Measurements from ENCODE around the gene ADSS2.
"Not testable (repeated sequence)": the region's sequence is repeated elsewhere in the genome, so short reads cannot be mapped to it uniquely, and the experiment has no call there.

Gene ADSS2

DNA sequence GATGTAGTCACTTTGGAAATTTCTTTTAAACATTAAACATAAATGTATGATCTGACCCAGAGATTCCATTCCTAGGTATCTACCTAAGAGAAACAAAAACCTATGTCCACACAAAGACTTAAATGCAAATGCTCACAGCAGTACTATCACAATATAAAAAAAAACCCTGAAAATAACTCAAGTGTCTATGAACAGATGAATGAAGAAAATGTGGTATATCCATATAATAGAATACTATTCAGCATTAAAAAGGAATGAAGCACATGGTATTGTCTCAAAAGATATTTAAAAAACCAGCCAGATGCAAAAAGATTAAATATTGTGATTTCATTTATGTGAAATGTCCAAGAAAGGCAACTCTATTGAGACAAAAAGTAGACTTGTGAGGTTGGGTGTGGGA lies 48.3 kb downstream of the ADSS2 start:
- DNase-seq (ENCODE audit: extremely low spot score, insufficient read length, low read depth) (no peak), FAIRE-seq (no peak)

DNA sequence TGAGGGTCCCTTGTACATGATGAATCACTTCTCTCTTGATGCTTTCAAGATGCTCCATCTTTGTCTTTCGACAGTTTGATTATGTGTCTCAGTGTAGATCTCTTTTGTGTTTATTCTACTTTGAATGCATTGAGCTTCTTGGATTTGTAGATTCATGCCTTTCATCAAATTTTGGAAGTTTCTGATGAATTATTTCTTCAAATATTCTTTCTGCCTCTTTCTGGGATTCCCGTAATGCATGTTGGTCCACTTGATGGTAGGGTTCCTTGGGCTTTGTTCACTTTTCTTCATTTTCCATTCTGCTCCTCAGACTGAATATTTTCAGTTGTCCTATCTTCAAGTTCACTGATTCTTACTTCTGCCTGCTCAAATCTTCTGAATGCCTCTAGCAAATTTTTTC lies 50.7 kb downstream of the ADSS2 start:
- FAIRE-seq: no peak
- DNase-seq (ENCODE audit: extremely low spot score, insufficient read length, low read depth): no peak

DNA sequence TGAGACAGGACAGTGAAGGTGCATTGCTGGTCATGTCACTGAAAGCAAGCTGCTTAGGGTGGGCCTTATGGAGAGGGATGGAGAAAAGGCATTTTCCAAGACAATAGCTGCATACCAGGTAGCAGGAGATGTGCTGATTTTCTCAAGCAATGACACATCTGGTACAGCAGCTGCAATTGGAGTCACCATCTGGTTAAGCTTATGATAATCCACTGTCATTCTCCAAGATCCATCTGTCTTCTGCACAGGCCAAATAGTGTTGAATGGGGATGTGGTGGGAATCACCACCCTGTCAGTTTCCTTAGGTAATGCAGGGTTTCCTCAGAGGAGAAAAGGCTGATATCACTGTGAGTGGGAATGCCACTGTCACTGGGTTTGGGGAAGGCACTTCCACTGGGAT lies 54.6 kb downstream of the ADSS2 start:
- FAIRE-seq: no peak
- no peak for DNase-seq (ENCODE audit: extremely low spot score, insufficient read length, low read depth)

DNA sequence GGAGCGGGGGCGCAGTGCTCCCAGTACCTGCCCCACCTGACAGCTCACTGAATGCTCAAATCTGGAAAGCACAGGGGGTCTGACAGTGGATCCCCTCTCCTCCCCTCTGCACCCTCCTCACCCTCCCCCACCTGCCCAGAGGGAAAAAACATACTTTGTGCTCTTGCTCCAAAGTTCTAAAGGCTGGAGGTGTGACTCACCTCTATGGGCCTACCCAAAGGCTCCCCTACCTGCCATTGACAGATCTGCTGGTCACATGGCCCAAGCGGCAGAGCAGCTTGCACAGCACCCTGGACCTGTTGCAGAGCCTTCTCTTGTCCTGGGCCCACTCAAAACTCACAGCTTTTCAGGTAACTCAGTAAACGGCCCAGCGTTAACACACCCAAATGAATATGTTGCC lies 55.7 kb downstream of the ADSS2 start:
- FAIRE-seq (no peak), DNase-seq (ENCODE audit: extremely low spot score, insufficient read length, low read depth) (no peak)

DNA sequence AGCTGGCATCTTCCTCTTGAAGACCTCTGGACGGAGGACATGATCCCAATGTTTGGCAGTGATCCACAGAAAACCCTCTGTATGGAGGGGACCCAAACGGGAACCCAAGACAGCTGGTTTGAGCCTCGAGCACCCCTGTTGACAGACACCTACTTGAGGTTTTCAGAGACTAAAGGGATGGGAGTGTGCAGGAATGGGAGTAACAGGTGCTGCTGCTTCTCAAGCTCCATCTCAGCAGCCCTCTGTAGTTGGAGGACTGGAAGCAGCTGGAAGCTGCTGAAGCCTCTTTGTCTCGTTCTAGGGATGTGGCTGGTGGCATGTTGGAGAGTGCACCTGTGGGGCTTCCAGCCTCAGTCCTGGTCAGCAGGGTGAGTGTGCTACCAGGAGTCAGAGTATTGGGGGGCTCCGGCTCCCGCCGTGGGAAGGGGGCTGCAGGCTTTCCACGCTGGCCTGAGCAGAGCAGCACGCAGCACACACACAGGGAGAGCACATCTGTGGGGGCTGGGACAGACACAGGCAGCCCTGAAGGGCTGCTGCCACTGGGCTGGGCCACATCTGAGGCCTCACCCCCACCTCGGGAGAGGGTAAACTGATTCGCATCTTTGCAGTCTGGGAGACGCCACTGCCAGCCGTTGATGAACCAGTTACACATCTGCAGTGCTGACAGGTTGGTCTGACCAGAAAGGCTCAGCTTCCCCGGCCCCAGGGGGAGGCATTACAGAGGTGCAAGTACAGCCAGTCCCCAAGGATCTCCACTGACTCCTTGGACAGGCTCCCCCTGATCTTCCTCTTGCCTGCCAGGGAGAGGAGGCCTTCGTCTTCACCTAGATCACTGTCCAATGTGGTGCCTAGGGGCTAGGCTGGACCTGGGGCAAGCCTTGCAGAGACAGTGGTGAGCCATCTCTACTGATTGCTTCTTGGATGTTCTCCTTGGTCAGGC lies 56.6 kb downstream of the ADSS2 start:
- no peak for FAIRE-seq
- no peak for DNase-seq (ENCODE audit: extremely low spot score, insufficient read length, low read depth)

DNA sequence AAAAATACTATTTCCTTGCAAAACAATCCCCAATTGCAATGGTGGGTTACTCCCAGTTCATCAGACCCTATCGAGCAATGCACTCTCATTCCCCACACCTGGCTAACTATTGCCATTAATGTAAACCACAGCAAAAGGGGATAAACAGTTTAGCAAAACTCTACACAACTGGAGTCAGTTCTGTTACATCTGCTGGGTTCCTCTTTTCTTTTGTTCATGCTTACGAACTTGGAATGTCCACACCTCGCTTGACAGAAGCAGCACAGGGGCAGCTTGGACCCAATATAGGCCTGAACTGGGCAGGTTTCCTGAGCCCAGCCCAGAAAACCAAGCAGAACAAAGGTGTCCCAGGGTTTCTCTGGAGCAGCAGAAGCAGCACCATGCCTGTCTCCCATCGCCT lies 57.4 kb downstream of the ADSS2 start:
- DNase-seq (ENCODE audit: extremely low spot score, insufficient read length, low read depth) (no peak), FAIRE-seq (no peak)

DNA sequence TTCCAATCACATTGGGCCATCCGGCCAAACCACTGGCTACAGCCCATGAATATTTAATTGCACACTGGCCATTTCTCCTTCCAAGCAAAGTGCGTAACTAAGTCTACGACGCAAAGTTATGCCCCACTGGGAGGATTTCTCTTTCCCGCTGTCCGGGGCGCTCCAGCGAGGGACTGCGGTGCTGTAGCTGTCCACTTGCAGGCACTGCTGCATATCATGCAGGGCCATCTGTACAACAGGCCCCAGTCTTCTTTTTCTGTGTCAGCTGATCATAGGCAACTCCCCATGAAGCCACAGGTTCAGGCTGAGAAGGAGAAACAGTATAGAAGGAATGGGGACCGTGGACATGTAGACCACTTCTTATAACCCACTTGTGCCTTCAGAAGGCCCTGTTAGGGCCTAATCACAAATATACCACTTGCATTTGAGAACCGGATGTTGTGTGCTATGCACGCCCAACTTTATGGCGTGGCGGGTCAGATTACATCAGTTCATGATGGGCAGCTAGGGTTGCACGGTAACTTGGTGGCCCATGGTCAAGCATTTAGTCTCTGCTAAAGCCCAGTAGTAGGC lies 58.0 kb downstream of the ADSS2 start:
- FAIRE-seq: no peak
- DNase-seq (ENCODE audit: extremely low spot score, insufficient read length, low read depth): no peak

DNA sequence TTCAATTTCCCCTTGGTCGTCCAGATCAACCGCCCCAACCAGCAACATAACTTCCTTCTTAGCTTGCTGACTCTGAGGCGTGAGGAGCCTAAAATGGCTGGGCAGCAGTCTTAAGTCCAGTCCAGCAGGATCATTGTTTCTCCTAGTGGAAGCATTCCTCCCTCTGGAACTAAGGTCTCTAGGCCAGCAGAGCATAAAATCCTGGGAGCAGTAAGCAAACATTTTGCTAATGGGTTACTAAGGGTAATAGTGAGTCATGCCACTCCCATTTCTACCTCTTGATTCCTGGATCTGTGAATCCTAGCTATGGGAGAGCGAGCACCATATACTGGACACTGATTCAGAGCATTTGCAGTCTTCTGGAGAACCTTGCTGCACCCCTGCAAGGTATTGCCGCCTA lies 59.9 kb downstream of the ADSS2 start:
- no peak for DNase-seq (ENCODE audit: extremely low spot score, insufficient read length, low read depth)
- FAIRE-seq: no peak

DNA sequence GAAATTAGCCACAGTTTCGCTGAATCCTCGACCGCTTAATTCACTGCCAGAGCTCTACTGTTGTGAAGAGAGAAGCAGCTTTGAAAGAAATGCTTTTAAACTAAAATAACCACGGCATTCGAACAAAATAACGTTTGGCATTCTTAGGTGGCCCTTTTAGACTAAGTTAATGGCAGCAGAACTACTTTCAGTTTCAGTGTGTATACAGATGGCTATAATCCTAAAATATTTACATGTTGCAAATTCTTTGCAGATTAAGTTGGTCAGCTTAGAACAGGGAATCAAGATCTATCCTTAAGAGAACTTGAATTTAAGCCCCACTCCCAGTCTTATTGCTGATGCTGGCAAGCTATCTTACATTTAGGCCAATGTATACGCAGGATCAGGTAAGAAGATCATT lies 62.7 kb downstream of the ADSS2 start:
- FAIRE-seq: no peak
- no peak for DNase-seq (ENCODE audit: extremely low spot score, insufficient read length, low read depth)

DNA sequence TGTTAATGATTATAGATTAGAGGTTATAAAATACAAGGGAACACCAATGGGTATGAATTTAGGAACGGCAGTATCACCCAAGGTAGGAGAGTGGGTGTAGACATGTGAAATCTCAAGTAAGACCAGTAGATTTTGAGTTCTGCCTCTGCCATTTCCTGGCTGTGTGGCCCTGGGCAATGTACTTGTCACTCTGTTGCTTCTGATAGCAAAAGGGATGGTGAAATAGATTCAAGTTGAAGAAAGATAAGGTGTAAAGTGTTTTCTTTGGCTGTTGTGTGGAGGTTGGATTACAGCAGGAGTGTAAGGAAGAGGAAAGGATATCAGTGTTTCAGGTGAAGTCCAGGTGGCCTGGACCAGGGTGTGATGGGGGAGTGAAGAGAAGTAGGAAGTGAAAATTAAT lies 64.3 kb downstream of the ADSS2 start:
- no peak for FAIRE-seq
- no peak for DNase-seq (ENCODE audit: extremely low spot score, insufficient read length, low read depth)

DNA sequence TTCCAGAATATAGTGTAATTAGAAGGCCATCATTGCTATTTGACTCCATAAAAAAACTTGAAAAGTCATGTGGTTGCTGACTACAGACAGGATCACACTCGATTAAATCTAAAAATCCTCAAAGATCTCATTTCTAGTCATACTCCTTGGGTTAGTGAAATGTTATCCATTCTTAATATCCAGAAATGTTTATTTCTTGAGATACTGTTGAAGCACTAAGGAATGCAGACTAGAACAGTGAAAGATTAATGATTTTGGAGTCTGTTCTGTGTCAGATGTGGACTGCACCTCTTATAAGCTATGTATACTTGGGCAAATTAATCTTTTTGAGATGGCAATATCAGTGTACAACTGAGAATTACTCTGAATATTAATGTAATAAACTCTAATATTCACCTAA lies 65.1 kb downstream of the ADSS2 start:
- no peak for FAIRE-seq
- no peak for DNase-seq (ENCODE audit: extremely low spot score, insufficient read length, low read depth)

DNA sequence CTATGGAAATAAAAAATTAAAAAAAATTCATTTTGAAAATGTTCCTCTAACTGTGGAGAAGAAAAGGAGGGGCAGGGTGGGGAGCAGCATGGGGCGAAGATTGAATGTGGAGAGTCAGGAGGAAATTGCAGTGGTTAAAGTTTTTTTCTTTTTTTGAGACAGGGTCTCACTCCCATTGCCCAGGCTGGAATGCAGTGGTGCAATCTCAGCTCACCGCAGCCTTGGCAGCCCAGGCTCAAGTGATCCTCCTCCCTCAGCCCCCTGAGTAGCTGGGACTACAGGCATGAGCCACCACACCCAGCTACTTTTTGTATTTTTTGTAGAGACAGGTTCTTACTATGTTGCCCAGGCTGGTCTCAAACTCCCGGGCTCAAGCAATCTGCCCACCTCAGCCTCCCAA lies 67.6 kb downstream of the ADSS2 start:
- DNase-seq (ENCODE audit: extremely low spot score, insufficient read length, low read depth) (no peak), FAIRE-seq (no peak)

DNA sequence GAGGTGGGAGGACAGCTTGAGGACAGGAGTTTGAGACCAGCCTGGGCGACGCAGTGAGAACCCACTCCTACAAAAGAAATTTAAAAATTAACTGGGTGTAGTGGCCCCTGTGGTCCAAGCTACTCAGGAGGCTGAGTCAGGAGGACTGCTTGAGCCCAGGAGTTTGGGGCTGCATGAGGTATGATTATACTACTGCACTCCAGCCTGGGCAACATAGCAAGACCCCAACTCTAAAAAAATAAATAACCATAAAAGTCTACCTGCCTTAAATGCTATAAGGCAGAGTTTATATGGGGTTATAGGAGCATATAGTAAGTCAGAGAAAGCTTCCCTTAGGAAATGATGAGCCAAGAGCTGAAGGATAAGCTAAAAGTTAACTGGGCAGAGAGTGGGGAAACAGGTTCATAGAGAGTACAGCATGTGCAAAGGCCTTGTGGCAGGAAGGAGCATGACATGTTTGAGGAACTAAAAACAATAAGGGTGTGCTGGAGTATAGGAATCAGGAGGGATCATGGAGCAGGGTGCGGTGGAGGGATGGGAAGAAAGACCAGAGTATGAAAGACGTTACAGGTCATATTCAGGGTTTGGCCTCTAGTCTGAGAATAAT lies 68.3 kb downstream of the ADSS2 start:
- no peak for FAIRE-seq
- no peak for DNase-seq (ENCODE audit: extremely low spot score, insufficient read length, low read depth)

DNA sequence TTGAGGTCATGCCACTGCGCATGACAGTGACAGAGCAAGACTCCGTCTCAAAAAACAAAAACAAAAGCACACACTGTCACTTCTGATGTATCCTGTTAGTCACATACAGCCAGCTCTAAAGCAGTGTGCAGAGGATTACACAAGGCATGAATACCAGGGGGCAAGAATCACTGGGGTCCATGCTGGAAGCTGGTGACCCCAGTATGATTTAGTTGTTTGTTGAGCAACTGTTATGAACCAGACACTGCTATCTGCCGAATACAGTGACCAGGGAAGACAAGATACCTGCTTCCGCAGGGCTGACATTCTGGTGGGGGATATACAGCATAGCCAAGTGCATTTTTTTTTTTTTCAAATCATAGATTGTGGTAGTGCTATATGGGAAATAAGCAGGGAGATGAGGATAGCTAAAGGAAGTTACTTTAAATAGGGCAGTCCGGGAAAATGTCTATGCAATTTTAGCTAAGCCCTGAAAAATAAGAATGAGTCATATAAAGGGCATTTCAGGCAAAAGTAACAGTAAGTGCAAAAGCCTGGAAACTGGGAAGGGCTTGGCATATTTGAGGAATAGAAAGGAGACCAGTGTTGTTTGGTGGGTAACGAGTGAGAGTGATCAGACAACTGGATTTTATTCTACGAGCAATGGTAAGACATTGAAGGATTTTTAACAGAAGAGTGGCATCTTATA lies 69.7 kb downstream of the ADSS2 start:
- FAIRE-seq (no peak), DNase-seq (ENCODE audit: extremely low spot score, insufficient read length, low read depth) (no peak)

DNA sequence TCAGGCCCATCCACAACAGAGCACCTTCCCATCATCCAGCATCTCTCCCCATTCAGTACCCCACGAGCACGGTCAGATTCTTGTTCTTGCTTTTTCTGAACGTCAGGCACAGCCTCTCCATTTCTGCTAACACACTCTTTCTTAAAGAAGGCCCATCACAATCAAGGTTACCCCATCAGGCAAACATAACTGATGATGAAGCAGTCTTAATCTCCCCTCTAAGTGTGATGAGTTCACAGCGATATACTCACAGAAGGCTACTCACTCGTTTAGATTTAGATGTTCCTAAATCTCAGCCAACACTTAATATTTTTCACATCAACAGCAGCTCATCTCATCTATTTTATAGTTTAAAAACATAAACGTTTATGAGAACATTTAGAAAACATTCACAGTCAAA lies 75.6 kb downstream of the ADSS2 start:
- DNase-seq (ENCODE audit: extremely low spot score, insufficient read length, low read depth) (no peak), FAIRE-seq (no peak)

DNA sequence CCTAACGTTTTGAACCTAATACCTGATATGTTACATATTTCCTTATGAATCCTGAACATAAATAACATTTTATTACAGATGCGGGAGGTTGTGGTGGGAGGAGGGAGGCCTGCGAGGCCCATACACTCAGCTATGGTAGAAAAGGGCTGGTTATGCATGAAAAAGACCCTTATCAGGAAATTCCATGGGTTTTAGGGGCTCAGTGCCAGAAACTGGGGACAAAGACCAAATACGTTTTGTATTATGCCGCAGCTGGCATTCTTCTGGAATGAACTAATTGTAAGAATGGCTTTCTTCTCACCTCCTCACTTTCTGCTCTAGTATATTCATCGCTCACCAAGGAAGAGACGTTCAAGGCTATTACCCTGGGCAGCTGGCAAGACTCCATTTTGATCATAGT lies 76.7 kb downstream of the ADSS2 start:
- FAIRE-seq (no peak), DNase-seq (ENCODE audit: extremely low spot score, insufficient read length, low read depth) (no peak)

DNA sequence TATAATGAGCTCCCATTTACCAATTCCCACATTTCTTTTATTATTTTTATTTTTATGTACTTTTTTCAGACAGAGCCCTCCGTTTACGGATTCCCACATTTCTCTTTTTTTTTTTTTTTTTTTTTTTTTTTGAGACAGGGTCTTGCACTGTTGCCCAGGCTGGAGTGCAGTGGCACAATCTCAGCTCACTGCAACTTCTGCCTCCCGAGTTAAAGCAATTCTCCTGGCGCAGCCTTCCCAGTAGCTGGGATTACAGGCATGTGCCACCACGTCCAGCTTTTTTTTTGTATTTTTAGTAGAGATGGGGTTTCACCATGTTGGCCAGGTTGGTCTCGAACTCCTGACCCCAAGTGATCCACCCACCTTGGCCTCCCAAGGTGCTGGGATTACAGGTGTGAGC lies 77.2 kb downstream of the ADSS2 start:
- FAIRE-seq: not testable (repeated sequence)

DNA sequence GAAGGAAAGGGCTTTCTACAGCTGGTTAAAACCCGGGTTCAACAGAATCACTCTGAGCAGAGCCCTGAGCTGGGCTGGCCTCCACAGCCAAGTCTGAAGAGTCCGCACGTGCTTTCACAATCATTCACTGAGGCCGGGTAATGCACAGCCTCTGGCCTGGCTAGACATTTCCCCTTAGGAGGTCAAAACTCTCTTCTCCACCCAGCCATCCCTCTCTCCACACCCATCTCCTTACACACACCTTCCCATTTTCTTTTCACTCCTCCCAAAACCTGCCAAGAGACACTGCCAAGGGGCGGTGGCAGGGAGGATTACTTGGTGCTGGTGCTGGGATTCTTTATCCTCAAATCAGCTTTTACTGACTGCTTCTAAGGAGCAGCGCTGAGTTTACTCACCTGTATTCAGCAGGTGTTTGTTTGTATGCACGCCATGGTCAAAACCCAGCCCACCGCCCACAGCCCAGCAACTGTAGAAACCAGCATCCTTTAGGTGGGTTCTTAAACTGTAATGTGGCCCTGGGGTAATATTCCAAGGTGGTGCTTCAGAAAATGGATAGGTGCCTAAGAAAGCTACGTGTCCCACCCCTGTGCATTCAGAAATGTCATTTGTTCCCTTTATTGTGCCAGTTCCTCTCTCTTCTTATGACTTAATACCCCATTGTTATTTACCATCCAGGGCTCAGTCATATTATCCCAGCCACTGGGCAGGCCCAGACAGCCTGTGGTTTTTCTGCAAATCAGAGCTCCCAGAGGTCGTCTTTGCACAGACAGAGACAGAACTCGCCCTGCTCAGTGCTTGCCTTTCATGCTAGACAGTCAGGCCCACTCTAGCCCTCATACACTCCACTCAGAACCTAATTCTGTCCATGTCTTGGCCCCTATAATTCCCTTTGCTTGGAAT lies 80.2 kb downstream of the ADSS2 start:
- FAIRE-seq: no peak

More for the DNA sequence above, 77.2 kb downstream of the ADSS2 start:
- not testable (repeated sequence) for DNase-seq (ENCODE audit: extremely low spot score, insufficient read length, low read depth)

DNA sequence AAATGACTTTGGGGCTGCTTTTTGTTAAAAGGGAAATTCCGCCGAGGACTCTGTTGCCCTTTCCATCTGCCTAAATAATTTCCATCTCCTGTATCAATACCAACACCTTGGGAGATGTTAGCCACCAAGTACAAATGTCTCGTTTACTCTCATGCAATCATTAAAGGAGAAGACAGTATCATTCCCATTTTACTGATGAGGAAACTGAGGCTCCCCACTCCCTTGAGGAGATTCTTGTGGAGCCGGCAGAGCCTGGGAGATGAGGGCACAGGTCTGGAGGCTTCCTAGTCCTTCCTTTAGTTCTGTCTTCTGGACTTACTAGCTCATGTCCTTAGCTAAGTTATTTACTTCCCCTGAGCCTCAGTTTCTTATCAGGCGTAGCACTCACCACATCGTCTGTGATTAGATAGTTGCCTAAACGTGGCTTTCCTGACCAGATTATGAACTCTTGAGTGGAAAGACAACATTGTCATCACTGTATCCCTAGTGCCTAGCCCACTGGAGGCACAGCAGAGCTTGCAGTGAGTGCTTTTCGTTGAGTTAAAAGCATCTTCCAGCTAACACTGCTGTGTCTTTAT lies 81.6 kb downstream of the ADSS2 start:
- FAIRE-seq (no peak), DNase-seq (ENCODE audit: extremely low spot score, insufficient read length, low read depth) (no peak)

More for the DNA sequence above, 80.2 kb downstream of the ADSS2 start:
- no peak for DNase-seq (ENCODE audit: extremely low spot score, insufficient read length, low read depth)

All from GM18507 (cell line).